Neural progenitor cell (in vitro differentiated cells): ENCODE results near the gene AURKAIP1. TPM values are rescaled to one million over a fixed set of nuclear protein-coding genes. Genes with fewer than 3 reads are reported as not detected.

Experiments used
- DNase-seq: peaks from one replicate; pipeline ENCODE4 v3.0.0-alpha.2; 2016; ENCODE audit warnings: low spot score
- H2AFZ ChIP-seq: fragments of 200-600 bp; sonication (generic); replicated peaks from 2 replicates; pipeline ENCODE4 v1.6.1; 2016; ENCODE audit warnings: antibody characterized with exemption
- H3F3A ChIP-seq: fragments of 200-600 bp; sonication (generic); 2 replicates; pipeline ENCODE4 v1.6.1; 2016; ENCODE audit warnings: antibody characterized with exemption, low read depth
- H3K27ac ChIP-seq: fragments of 200-600 bp; sonication (generic); 2 replicates; pipeline ENCODE4 v1.5.1; 2016; ENCODE audit warnings: mild to moderate bottlenecking
- H3K27me3 ChIP-seq: fragments of 200-600 bp; sonication (generic); 2 replicates; pipeline ENCODE4 v1.6.1; 2016; ENCODE audit warnings: mild to moderate bottlenecking, moderate library complexity
- H3K36me3 ChIP-seq: fragments of 200-600 bp; sonication (generic); 2 replicates; pipeline ENCODE4 v1.5.1; 2016
- H3K4me1 ChIP-seq: fragments of 200-600 bp; sonication (generic); 2 replicates; pipeline ENCODE4 v1.6.1; 2016; ENCODE audit warnings: mixed run types
- H3K4me2 ChIP-seq: fragments of 200-600 bp; sonication (generic); 2 replicates; pipeline ENCODE4 v1.6.1; 2016
- H3K4me3 ChIP-seq: fragments of 200-600 bp; sonication (generic); 2 replicates; pipeline ENCODE4 v1.5.1; 2016
- H3K79me2 ChIP-seq: fragments of 200-600 bp; sonication (generic); 2 replicates; pipeline ENCODE4 v1.6.1; 2016; ENCODE audit warnings: low read depth
- H3K9ac ChIP-seq: fragments of 200-600 bp; sonication (generic); 2 replicates; pipeline ENCODE4 v1.6.1; 2016
- H3K9me3 ChIP-seq: fragments of 200-600 bp; sonication (generic); 2 replicates; pipeline ENCODE4 v1.5.1; 2016; ENCODE audit warnings: low read depth
- H4K20me1 ChIP-seq: fragments of 200-600 bp; sonication (generic); 2 replicates; pipeline ENCODE4 v1.6.1; 2016; ENCODE audit warnings: low read depth
- H3K27ac Mint-ChIP-seq: 3 replicates; pipeline ENCODE4 v1.8.0; 2021; ENCODE audit warnings: mixed read lengths
- H3K27me3 Mint-ChIP-seq: 2 replicates; pipeline ENCODE4 v1.8.0; 2022; ENCODE audit warnings: low read depth, mild to moderate bottlenecking, inconsistent platforms, moderate library complexity, mixed read lengths; ENCODE audit not compliant: insufficient read depth
- H3K36me3 Mint-ChIP-seq: 3 replicates; pipeline ENCODE4 v1.8.0; 2021; ENCODE audit warnings: mixed read lengths
- H3K4me1 Mint-ChIP-seq: 3 replicates; pipeline ENCODE4 v1.8.0; 2021; ENCODE audit warnings: mixed read lengths
- H3K4me3 Mint-ChIP-seq: 3 replicates; pipeline ENCODE4 v1.8.0; 2021; ENCODE audit warnings: mild to moderate bottlenecking, moderate library complexity, mixed read lengths
- H3K9me3 Mint-ChIP-seq: 3 replicates; pipeline ENCODE4 v1.8.0; 2020; ENCODE audit warnings: mixed read lengths
- EZH2 ChIP-seq: fragments of 200-600 bp; sonication (generic); IDR thresholded peaks from 2 replicates; pipeline ENCODE4 v1.6.1; 2017; ENCODE audit warnings: antibody characterized with exemption, mild to moderate bottlenecking, moderate library complexity
- EZH2phosphoT487 ChIP-seq: fragments of 200-600 bp; sonication (generic); IDR thresholded peaks from 2 replicates; pipeline ENCODE4 v1.6.1; 2017; ENCODE audit warnings: antibody characterized with exemption
- total RNA-seq: library from RNA; depleted of rRNA; stranded (reverse); fragments of >200 nt; gene quantifications from 2 replicates; pipeline ENCODE4 v1.2.3, GENCODE V29; 2015; ENCODE audit warnings: low replicate concordance
- TF ChIP-seq, protein P1 (sequence below): fragments of 200-600 bp; sonication (generic); IDR thresholded peaks from 2 replicates; pipeline ENCODE4 v1.5.1; 2017; ENCODE audit warnings: antibody characterized with exemption, mild to moderate bottlenecking

The AURKAIP1 gene
- total RNA-seq, 1 donor from 2014 or later: 26.4 TPM

DNA sequence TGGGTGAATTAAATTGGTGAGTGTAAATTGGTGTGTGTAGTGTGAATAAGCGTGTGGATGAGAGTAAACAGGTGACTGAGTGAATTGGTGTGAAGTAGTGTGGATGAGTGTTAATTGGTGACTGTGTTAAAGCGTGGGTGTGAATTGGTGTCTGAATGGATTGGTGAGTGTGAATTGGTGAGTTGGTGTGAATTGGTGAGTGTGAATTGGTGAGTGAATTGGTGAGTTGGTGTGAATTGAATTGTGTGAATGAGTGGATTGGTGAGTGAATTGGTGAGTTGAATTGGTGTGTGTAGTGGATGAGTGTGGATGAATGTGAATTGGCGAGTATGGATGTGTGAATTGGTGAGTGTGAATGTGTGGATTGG, 8.3 kb downstream of the AURKAIP1 start:
- H3K36me3 Mint-ChIP-seq: no peaks in the 10 kb centered on the region
- Histone ChIP-seq H3K9ac (no peak overlapping the region), H3K4me1 (no peaks in the 10 kb centered on the region), H3K4me2 (no peak overlapping the region), H3K27ac (no peak overlapping the region), H3K27me3 (peaks cover 3% of the 10 kb centered on the region), H4K20me1 (no peaks in the 10 kb centered on the region), H3K36me3 (no peaks in the 10 kb centered on the region), H2AFZ (no peak overlapping the region), H3K9me3 (no peaks in the 10 kb centered on the region), H3F3A (peaks cover 15% of the 10 kb centered on the region), H3K79me2 (no peaks in the 10 kb centered on the region), H3K4me3 (no peak overlapping the region)
- TF ChIP-seq EZH2: no peak
- TF ChIP-seq, protein P1, sequence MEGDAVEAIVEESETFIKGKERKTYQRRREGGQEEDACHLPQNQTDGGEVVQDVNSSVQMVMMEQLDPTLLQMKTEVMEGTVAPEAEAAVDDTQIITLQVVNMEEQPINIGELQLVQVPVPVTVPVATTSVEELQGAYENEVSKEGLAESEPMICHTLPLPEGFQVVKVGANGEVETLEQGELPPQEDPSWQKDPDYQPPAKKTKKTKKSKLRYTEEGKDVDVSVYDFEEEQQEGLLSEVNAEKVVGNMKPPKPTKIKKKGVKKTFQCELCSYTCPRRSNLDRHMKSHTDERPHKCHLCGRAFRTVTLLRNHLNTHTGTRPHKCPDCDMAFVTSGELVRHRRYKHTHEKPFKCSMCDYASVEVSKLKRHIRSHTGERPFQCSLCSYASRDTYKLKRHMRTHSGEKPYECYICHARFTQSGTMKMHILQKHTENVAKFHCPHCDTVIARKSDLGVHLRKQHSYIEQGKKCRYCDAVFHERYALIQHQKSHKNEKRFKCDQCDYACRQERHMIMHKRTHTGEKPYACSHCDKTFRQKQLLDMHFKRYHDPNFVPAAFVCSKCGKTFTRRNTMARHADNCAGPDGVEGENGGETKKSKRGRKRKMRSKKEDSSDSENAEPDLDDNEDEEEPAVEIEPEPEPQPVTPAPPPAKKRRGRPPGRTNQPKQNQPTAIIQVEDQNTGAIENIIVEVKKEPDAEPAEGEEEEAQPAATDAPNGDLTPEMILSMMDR: no peak
- TF ChIP-seq EZH2phosphoT487: no peak
- H3K9me3 Mint-ChIP-seq: no peaks in the 10 kb centered on the region
- no peak for DNase-seq
- peaks cover 6% of the 10 kb centered on the region for H3K4me1 Mint-ChIP-seq
- H3K4me3 Mint-ChIP-seq: no peak overlapping the region
- no peaks in the 10 kb centered on the region for H3K27me3 Mint-ChIP-seq
- H3K27ac Mint-ChIP-seq: no peak overlapping the region

DNA sequence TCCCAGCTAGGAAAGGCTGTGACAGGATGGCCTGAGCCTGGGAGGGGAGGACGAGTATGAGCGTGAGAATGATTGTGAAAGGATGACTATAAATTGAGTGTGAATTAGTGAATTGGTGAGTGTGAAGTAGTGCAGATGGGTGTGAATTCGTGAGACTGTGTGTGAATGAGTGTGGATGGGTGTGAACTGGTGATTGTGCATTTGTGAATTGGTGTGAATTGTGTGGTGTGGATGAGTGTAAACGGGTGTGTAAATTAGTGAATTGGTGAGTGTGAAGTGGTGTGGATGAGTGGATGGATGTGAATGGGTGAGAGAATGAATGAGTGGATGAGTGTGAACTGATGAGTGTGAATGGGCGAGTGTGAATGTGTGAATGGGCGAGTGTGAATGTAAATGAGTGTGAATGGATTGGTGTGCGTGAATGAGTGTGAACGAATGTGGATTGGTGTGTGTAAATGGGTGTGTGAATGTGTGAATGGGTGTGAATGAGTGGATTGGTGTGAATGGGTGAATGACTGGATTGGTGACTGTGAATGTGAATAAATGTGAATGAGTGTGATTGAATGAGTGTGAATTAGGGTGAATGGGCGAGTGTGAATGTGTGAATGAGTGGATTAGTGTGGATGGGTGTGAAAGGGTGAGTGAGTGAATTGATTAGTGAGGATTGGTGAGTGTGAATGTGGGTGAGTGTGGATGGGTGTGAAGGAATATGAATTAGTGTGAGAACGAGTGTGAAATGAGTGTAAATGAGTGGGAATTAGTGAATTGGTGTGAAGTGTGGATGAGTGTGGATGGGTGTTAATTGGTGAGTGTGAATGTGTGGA, 8.9 kb downstream of the AURKAIP1 start:
- Mint-ChIP-seq H3K4me1 (peaks cover 8% of the 10 kb centered on the region), H3K36me3 (no peaks in the 10 kb centered on the region), H3K27ac (no peak overlapping the region), H3K27me3 (no peaks in the 10 kb centered on the region), H3K9me3 (no peaks in the 10 kb centered on the region), H3K4me3 (no peak overlapping the region)
- H3K9ac ChIP-seq: no peak overlapping the region
- TF ChIP-seq, protein P1: no peak
- TF ChIP-seq EZH2 (no peak), EZH2phosphoT487 (no peak)
- H3F3A ChIP-seq: peaks cover 20% of the 10 kb centered on the region
- H3K79me2 ChIP-seq: no peaks in the 10 kb centered on the region
- no peaks in the 10 kb centered on the region for H3K36me3 ChIP-seq
- H3K9me3 ChIP-seq: no peaks in the 10 kb centered on the region
- H3K4me2 ChIP-seq: no peak overlapping the region
- H3K4me1 ChIP-seq: no peaks in the 10 kb centered on the region
- no peaks in the 10 kb centered on the region for H4K20me1 ChIP-seq
- DNase-seq: no peak
- no peak overlapping the region for H2AFZ ChIP-seq
- no peak overlapping the region for H3K4me3 ChIP-seq
- peaks cover 3% of the 10 kb centered on the region for H3K27me3 ChIP-seq
- no peak overlapping the region for H3K27ac ChIP-seq

DNA sequence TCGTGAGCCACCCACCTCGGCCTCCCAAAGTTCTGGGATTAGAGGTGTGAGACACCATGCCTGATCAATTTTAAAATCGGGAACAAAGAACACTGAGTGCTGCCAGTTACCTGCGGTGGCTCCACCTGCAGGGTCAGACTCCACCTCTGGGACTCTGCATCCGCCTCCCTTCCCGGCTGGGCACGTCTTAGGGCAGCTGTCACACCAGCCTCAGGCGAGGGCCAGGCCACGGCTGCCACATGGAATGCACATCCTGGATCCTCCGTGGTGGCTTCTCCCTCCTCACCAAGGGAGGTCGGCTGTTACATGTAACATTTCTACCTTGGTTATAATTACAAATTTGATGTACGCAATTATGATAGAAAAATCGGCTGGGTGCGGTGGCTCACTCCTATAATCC, 10.7 kb downstream of the AURKAIP1 start:
- no peak overlapping the region for H3K27ac Mint-ChIP-seq
- Histone ChIP-seq H3F3A (peaks cover 36% of the 10 kb centered on the region), H3K4me1 (peaks cover 15% of the 10 kb centered on the region), H3K9me3 (no peaks in the 10 kb centered on the region), H3K36me3 (no peaks in the 10 kb centered on the region), H3K27me3 (peaks cover 3% of the 10 kb centered on the region), H2AFZ (no peak overlapping the region), H4K20me1 (no peaks in the 10 kb centered on the region), H3K9ac (no peak overlapping the region), H3K4me2 (no peak overlapping the region), H3K79me2 (no peaks in the 10 kb centered on the region), H3K27ac (no peak overlapping the region), H3K4me3 (no peak overlapping the region)
- no peak for DNase-seq
- no peaks in the 10 kb centered on the region for H3K36me3 Mint-ChIP-seq
- peaks cover 4% of the 10 kb centered on the region for H3K27me3 Mint-ChIP-seq
- peaks cover 22% of the 10 kb centered on the region for H3K4me1 Mint-ChIP-seq
- no peak overlapping the region for H3K4me3 Mint-ChIP-seq
- TF ChIP-seq EZH2: no peak
- TF ChIP-seq, protein P1: no peak
- TF ChIP-seq EZH2phosphoT487: no peak
- no peaks in the 10 kb centered on the region for H3K9me3 Mint-ChIP-seq
